Mesothelial cell of epicardium (in vitro differentiated cells): Measurements from ENCODE around the gene DAGLA. TPM values are rescaled to one million over a fixed set of nuclear protein-coding genes. Genes with fewer than 3 reads are reported as not detected.

Experiments
- DNase-seq, 2 experiments: peaks; one replicate each; pipeline ENCODE4 v3.0.0; 2021; ENCODE audit warnings: low spot score in 2 of 2; ENCODE audit not compliant: unreplicated experiment in 2 of 2
- H3K27ac Mint-ChIP-seq: 2 replicates; pipeline ENCODE4 v1.8.0; 2021; ENCODE audit warnings: mixed read lengths
- H3K27me3 Mint-ChIP-seq: 2 replicates; pipeline ENCODE4 v1.8.0; 2021; ENCODE audit warnings: low read depth, mixed read lengths
- H3K36me3 Mint-ChIP-seq: 2 replicates; pipeline ENCODE4 v1.8.0; 2021; ENCODE audit warnings: mixed read lengths
- H3K4me1 Mint-ChIP-seq: 2 replicates; pipeline ENCODE4 v1.8.0; 2021; ENCODE audit warnings: mixed read lengths
- H3K4me3 Mint-ChIP-seq: 2 replicates; pipeline ENCODE4 v1.8.0; 2021; ENCODE audit warnings: mild to moderate bottlenecking, moderate library complexity, mixed read lengths
- H3K9me3 Mint-ChIP-seq: 2 replicates; pipeline ENCODE4 v1.8.0; 2021; ENCODE audit warnings: mixed read lengths
- CTCF ChIP-seq: fragments of 200-600 bp; sonication (generic); IDR thresholded peaks from one replicate; pipeline ENCODE4 v1.5.0; 2021; ENCODE audit warnings: antibody characterized with exemption; ENCODE audit not compliant: unreplicated experiment
- total RNA-seq: library from RNA; stranded (reverse); gene quantifications from 3 replicates; pipeline ENCODE4 v1.2.1, GENCODE V29; 2021

The DAGLA gene
- total RNA-seq, 1 donor from 2014 or later = 8.1 TPM

GRCh38 chr11:61698173-61698948 is 18.2 kb downstream of the DAGLA start:
- no peaks in the 10 kb centered on the region for H3K36me3 Mint-ChIP-seq
- no peak for DNase-seq
- H3K4me3 Mint-ChIP-seq = no peak overlapping the region
- no peaks in the 10 kb centered on the region for H3K9me3 Mint-ChIP-seq
- H3K27me3 Mint-ChIP-seq = peaks cover under 1% of the 10 kb centered on the region
- no peak overlapping the region for H3K27ac Mint-ChIP-seq
- TF ChIP-seq CTCF = no peak
- H3K4me1 Mint-ChIP-seq = peaks cover 39% of the 10 kb centered on the region

GRCh38 chr11:61699737-61700160 is 19.6 kb downstream of the DAGLA start:
- no peaks in the 10 kb centered on the region for H3K9me3 Mint-ChIP-seq
- H3K27me3 Mint-ChIP-seq = peaks cover 8% of the 10 kb centered on the region
- TF ChIP-seq CTCF = no peak
- no peak overlapping the region for H3K27ac Mint-ChIP-seq
- H3K4me1 Mint-ChIP-seq = peaks cover 33% of the 10 kb centered on the region
- no peaks in the 10 kb centered on the region for H3K36me3 Mint-ChIP-seq
- no peak overlapping the region for H3K4me3 Mint-ChIP-seq
- no peak for DNase-seq

GRCh38 chr11:61700212-61700611 is 20.0 kb downstream of the DAGLA start:
- Mint-ChIP-seq H3K27ac (no peak overlapping the region), H3K9me3 (no peaks in the 10 kb centered on the region)

GRCh38 chr11:61700720-61701119 is 20.5 kb downstream of the DAGLA start:
- H3K4me1 Mint-ChIP-seq = peaks cover 25% of the 10 kb centered on the region
- peaks cover 8% of the 10 kb centered on the region for H3K27me3 Mint-ChIP-seq
- no peak overlapping the region for H3K4me3 Mint-ChIP-seq
- DNase-seq = no peak
- no peaks in the 10 kb centered on the region for H3K36me3 Mint-ChIP-seq
- no peaks in the 10 kb centered on the region for H3K9me3 Mint-ChIP-seq
- TF ChIP-seq CTCF = no peak
- no peak overlapping the region for H3K27ac Mint-ChIP-seq

More at GRCh38 chr11:61700212-61700611, 20.0 kb downstream of the DAGLA start:
- peaks cover 30% of the 10 kb centered on the region for H3K4me1 Mint-ChIP-seq
- no peaks in the 10 kb centered on the region for H3K36me3 Mint-ChIP-seq
- peaks cover 8% of the 10 kb centered on the region for H3K27me3 Mint-ChIP-seq
- no peak for TF ChIP-seq CTCF
- H3K4me3 Mint-ChIP-seq = no peak overlapping the region
- no peak for DNase-seq

- TF ChIP-seq CTCF = peak; percentile 30
- DNase-seq = peak in 1 of 2 experiments; percentile 47
- H3K9me3 Mint-ChIP-seq = no peaks in the 10 kb centered on the region
- H3K4me1 Mint-ChIP-seq = peaks cover 19% of the 10 kb centered on the region
- peaks cover 8% of the 10 kb centered on the region for H3K27me3 Mint-ChIP-seq
- no peak overlapping the region for H3K4me3 Mint-ChIP-seq
- H3K36me3 Mint-ChIP-seq = no peaks in the 10 kb centered on the region
- no peak overlapping the region for H3K27ac Mint-ChIP-seq
Measured at GRCh38 chr11:61701242-61701886, 21.2 kb downstream of the DAGLA start.
